PFSK-1 (cell line): ENCODE data around the gene HAPLN2.

Source experiments
- FOXP2 ChIP-seq: optimal IDR thresholded peaks from 2 replicates; pipeline ENCODE3; 2011; ENCODE audit warnings: borderline replicate concordance, control low read depth, inconsistent platforms; ENCODE audit not compliant: insufficient read depth; ENCODE audit errors: extremely low read length, extremely low read depth
- POLR2AphosphoS5 ChIP-seq: IDR thresholded peaks from 2 replicates; pipeline ENCODE4 v1.6.1; 2012; ENCODE audit warnings: low read depth, mild to moderate bottlenecking, control low read depth, low read length, moderate library complexity
- SIN3A ChIP-seq: IDR thresholded peaks from 2 replicates; pipeline ENCODE4 v1.6.1; 2012; ENCODE audit warnings: mild to moderate bottlenecking, low read length, moderate library complexity, borderline replicate concordance; ENCODE audit not compliant: insufficient read depth
- TAF1 ChIP-seq: IDR thresholded peaks from 2 replicates; pipeline ENCODE4 v1.6.1; 2012; ENCODE audit warnings: low read length, control low read depth, borderline replicate concordance; ENCODE audit not compliant: insufficient read depth
- TF ChIP-seq, protein P1 (sequence below), 2 experiments: IDR thresholded peaks; 2 replicates each; pipeline versions ENCODE4 v1.6.1 to v1.8.0; 2011 to 2012; ENCODE audit warnings: low read depth in 2 of 2, low read length in 2 of 2, control low read depth in 1 of 2, inconsistent platforms in 1 of 2, mild to moderate bottlenecking in 1 of 2, moderate library complexity in 1 of 2; ENCODE audit not compliant: insufficient read depth in 1 of 2

Gene HAPLN2

GRCh38 chr1:156586892-156587477 is 32.2 kb upstream of the HAPLN2 start:
- TF ChIP-seq POLR2AphosphoS5 (no peak), FOXP2 (no peak), SIN3A (no peak), TAF1 (no peak)
- TF ChIP-seq, protein P1, sequence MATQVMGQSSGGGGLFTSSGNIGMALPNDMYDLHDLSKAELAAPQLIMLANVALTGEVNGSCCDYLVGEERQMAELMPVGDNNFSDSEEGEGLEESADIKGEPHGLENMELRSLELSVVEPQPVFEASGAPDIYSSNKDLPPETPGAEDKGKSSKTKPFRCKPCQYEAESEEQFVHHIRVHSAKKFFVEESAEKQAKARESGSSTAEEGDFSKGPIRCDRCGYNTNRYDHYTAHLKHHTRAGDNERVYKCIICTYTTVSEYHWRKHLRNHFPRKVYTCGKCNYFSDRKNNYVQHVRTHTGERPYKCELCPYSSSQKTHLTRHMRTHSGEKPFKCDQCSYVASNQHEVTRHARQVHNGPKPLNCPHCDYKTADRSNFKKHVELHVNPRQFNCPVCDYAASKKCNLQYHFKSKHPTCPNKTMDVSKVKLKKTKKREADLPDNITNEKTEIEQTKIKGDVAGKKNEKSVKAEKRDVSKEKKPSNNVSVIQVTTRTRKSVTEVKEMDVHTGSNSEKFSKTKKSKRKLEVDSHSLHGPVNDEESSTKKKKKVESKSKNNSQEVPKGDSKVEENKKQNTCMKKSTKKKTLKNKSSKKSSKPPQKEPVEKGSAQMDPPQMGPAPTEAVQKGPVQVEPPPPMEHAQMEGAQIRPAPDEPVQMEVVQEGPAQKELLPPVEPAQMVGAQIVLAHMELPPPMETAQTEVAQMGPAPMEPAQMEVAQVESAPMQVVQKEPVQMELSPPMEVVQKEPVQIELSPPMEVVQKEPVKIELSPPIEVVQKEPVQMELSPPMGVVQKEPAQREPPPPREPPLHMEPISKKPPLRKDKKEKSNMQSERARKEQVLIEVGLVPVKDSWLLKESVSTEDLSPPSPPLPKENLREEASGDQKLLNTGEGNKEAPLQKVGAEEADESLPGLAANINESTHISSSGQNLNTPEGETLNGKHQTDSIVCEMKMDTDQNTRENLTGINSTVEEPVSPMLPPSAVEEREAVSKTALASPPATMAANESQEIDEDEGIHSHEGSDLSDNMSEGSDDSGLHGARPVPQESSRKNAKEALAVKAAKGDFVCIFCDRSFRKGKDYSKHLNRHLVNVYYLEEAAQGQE (IDR thresholded peaks at IDR 0.05; ENCODE audit: insufficient read depth in 1 of 2, low read depth in 2 of 2, low read length in 2 of 2) = no peak

GRCh38 chr1:156589546-156589945 is 29.7 kb upstream of the HAPLN2 start:
- TF ChIP-seq FOXP2 (no peak), SIN3A (no peak), POLR2AphosphoS5 (no peak), TAF1 (no peak)
- TF ChIP-seq, protein P1 (IDR thresholded peaks at IDR 0.05; ENCODE audit: insufficient read depth in 1 of 2, low read depth in 2 of 2, low read length in 2 of 2) = no peak

- TF ChIP-seq POLR2AphosphoS5 (no peak), FOXP2 (no peak), SIN3A (no peak), TAF1 (no peak)
- TF ChIP-seq, protein P1 (IDR thresholded peaks at IDR 0.05; ENCODE audit: insufficient read depth in 1 of 2, low read depth in 2 of 2, low read length in 2 of 2) = no peak
These were observed 28.7 kb upstream of the HAPLN2 start for GRCh38 chr1:156590326-156591180.

DNA sequence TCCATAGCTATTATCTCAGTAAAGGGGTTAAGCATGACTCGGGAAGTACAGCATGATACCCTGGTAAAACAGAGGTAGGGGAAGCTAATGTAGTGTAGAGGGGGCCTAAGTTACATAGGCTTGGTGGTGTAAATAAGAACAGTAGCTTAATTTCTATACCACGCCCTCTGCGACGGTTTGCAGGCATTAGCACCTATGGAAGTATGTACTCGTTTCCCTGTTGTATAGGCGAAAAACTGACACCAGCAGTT is 28.1 kb upstream of the HAPLN2 start:
- TF ChIP-seq, protein P1 (IDR thresholded peaks at IDR 0.05; ENCODE audit: insufficient read depth in 1 of 2, low read depth in 2 of 2, low read length in 2 of 2) = no peak
- TF ChIP-seq SIN3A (no peak), FOXP2 (no peak), POLR2AphosphoS5 (no peak), TAF1 (no peak)
